Measurements from ENCODE around the gene SSC5D. TPM values are rescaled to one million over a fixed set of nuclear protein-coding genes. Genes with fewer than 3 reads are reported as not detected.

Gene SSC5D
- total RNA-seq, 1 donor from 2014 or later, result 1.1 TPM

- Mint-ChIP-seq H3K4me3 (ENCODE audit: low read depth) (no peak overlapping the region), H3K27me3 (peaks cover 27% of the 10 kb centered on the region), H3K4me1 (ENCODE audit: low read depth) (peaks cover 8% of the 10 kb centered on the region), H3K36me3 (ENCODE audit: insufficient read depth) (peaks cover 7% of the 10 kb centered on the region), H3K9me3 (ENCODE audit: low read depth) (no peaks in the 10 kb centered on the region), H3K27ac (no peak overlapping the region)
- DNase-seq (ENCODE audit: low spot score, unreplicated experiment), result peak; percentile 45
- TF ChIP-seq CTCF (IDR thresholded peaks at IDR 0.05; ENCODE audit: unreplicated experiment), result peak; percentile 7
Measured at GRCh38 chr19:55452749-55453346, 35.4 kb upstream of the SSC5D start.

GRCh38 chr19:55453511-55454260 lies 34.5 kb upstream of the SSC5D start:
- TF ChIP-seq CTCF (IDR thresholded peaks at IDR 0.05; ENCODE audit: unreplicated experiment), result no peak
- no peak for DNase-seq (ENCODE audit: low spot score, unreplicated experiment)
- Mint-ChIP-seq H3K27ac (peak overlapping the region; percentile 63), H3K4me3 (ENCODE audit: low read depth) (peak overlapping the region; percentile 16), H3K4me1 (ENCODE audit: low read depth) (peaks cover 8% of the 10 kb centered on the region), H3K36me3 (ENCODE audit: insufficient read depth) (peaks cover 7% of the 10 kb centered on the region), H3K9me3 (ENCODE audit: low read depth) (no peaks in the 10 kb centered on the region), H3K27me3 (peaks cover 27% of the 10 kb centered on the region)

GRCh38 chr19:55454787-55455243 lies 33.4 kb upstream of the SSC5D start:
- Mint-ChIP-seq H3K4me1 (ENCODE audit: low read depth) (peaks cover 11% of the 10 kb centered on the region), H3K36me3 (ENCODE audit: insufficient read depth) (peaks cover 7% of the 10 kb centered on the region), H3K27ac (no peak overlapping the region), H3K4me3 (ENCODE audit: low read depth) (no peak overlapping the region), H3K27me3 (peaks cover 27% of the 10 kb centered on the region), H3K9me3 (ENCODE audit: low read depth) (no peaks in the 10 kb centered on the region)
- TF ChIP-seq CTCF (IDR thresholded peaks at IDR 0.05; ENCODE audit: unreplicated experiment), result peak; percentile 63
- no peak for DNase-seq (ENCODE audit: low spot score, unreplicated experiment)

GRCh38 chr19:55455576-55456235 lies 32.5 kb upstream of the SSC5D start:
- H3K4me3 Mint-ChIP-seq (ENCODE audit: low read depth), result no peak overlapping the region
- H3K27me3 Mint-ChIP-seq, result peaks cover 23% of the 10 kb centered on the region
- peaks cover 7% of the 10 kb centered on the region for H3K36me3 Mint-ChIP-seq (ENCODE audit: insufficient read depth)
- H3K9me3 Mint-ChIP-seq (ENCODE audit: low read depth), result no peaks in the 10 kb centered on the region
- no peak overlapping the region for H3K27ac Mint-ChIP-seq
- TF ChIP-seq CTCF (IDR thresholded peaks at IDR 0.05; ENCODE audit: unreplicated experiment), result no peak
- peaks cover 20% of the 10 kb centered on the region for H3K4me1 Mint-ChIP-seq (ENCODE audit: low read depth)
- no peak for DNase-seq (ENCODE audit: low spot score, unreplicated experiment)

GRCh38 chr19:55456347-55456746 lies 31.9 kb upstream of the SSC5D start:
- Mint-ChIP-seq H3K27ac (no peak overlapping the region), H3K9me3 (ENCODE audit: low read depth) (no peaks in the 10 kb centered on the region), H3K4me1 (ENCODE audit: low read depth) (peaks cover 22% of the 10 kb centered on the region), H3K27me3 (peaks cover 20% of the 10 kb centered on the region), H3K4me3 (ENCODE audit: low read depth) (no peak overlapping the region), H3K36me3 (ENCODE audit: insufficient read depth) (peaks cover 7% of the 10 kb centered on the region)
- TF ChIP-seq CTCF (IDR thresholded peaks at IDR 0.05; ENCODE audit: unreplicated experiment), result no peak
- no peak for DNase-seq (ENCODE audit: low spot score, unreplicated experiment)

Measured in progenitor cell of endocrine pancreas (in vitro differentiated cells).